ENCODE data around the gene KIAA1217.

The KIAA1217 gene

GRCh38 chr10:24414597-24414996 lies 205.7 kb downstream of the KIAA1217 start:
- no peak for DNase-seq (ENCODE audit: low spot score)
- Histone ChIP-seq H3K79me1 (ENCODE audit: low read depth, low read length) (no peaks in the 10 kb centered on the region), H3K27ac (replicated peaks; ENCODE audit: low read length) (no peak overlapping the region), H3K4me2 (ENCODE audit: insufficient read depth, low read length, poor library complexity, severe bottlenecking) (no peak overlapping the region), H4K8ac (ENCODE audit: low read depth, low read length) (no peak overlapping the region), H3K36me3 (replicated peaks in 1 of 2; ENCODE audit: control insufficient read depth in 2 of 2, insufficient read depth in 2 of 2, low read length in 2 of 2) (no peaks in the 10 kb centered on the region), H2BK12ac (ENCODE audit: low read length) (no peak overlapping the region), H2BK5ac (ENCODE audit: low read length) (no peak overlapping the region), H3K18ac (ENCODE audit: low read length) (no peak overlapping the region), H3K4me1 (ENCODE audit: control insufficient read depth in 2 of 2, insufficient read depth in 1 of 2, low read depth in 1 of 2, low read length in 2 of 2) (peaks cover 0 to 4% of the 10 kb centered on the region in 2 donors), H4K91ac (ENCODE audit: low read depth, low read length, poor library complexity) (no peak overlapping the region), H3K4ac (ENCODE audit: low read length) (no peak overlapping the region), H2BK15ac (ENCODE audit: low read length) (no peak overlapping the region), H3K9me3 (replicated peaks in 1 of 2; ENCODE audit: control insufficient read depth in 2 of 2, insufficient read depth in 1 of 2, low read depth in 1 of 2, low read length in 2 of 2) (peaks cover 0 to 5% of the 10 kb centered on the region in 2 donors), H3K23ac (ENCODE audit: low read depth, low read length, poor library complexity) (no peak overlapping the region), H2AK5ac (ENCODE audit: low read depth, low read length) (no peak overlapping the region), H2BK120ac (ENCODE audit: low read depth, low read length) (no peak overlapping the region), H3K14ac (ENCODE audit: low read length) (no peak overlapping the region), H2AFZ (ENCODE audit: low read length) (no peak overlapping the region), H3K9ac (ENCODE audit: low read depth, low read length, poor library complexity) (no peak overlapping the region), H3K27me3 (ENCODE audit: control insufficient read depth in 3 of 3, insufficient read depth in 3 of 3, low read depth in 1 of 3, low read length in 3 of 3) (no peaks in the 10 kb centered on the region), H3K4me3 (ENCODE audit: low read length in 2 of 2) (no peak overlapping the region)
- WGBS, 2 donors (ENCODE audit: extremely low coverage in 2 of 2, insufficient read length in 2 of 2, insufficient replicate concordance in 1 of 2): no CpG with 5 or more reads among the region's 6 CpGs

- peaks cover 0 to 5% of the 10 kb centered on the region in 2 donors for H3K9me3 ChIP-seq (replicated peaks in 1 of 2; ENCODE audit: control insufficient read depth in 2 of 2, insufficient read depth in 1 of 2, low read depth in 1 of 2, low read length in 2 of 2)
- no peak overlapping the region for H2BK120ac ChIP-seq (ENCODE audit: low read depth, low read length)
- no peak overlapping the region for H2BK15ac ChIP-seq (ENCODE audit: low read length)
- H3K4me1 ChIP-seq (ENCODE audit: control insufficient read depth in 2 of 2, insufficient read depth in 1 of 2, low read depth in 1 of 2, low read length in 2 of 2): peaks cover 0 to 4% of the 10 kb centered on the region in 2 donors
- H3K23ac ChIP-seq (ENCODE audit: low read depth, low read length, poor library complexity): no peak overlapping the region
- H3K4me3 ChIP-seq (ENCODE audit: low read length in 2 of 2): no peak overlapping the region
- H4K91ac ChIP-seq (ENCODE audit: low read depth, low read length, poor library complexity): no peak overlapping the region
- no peaks in the 10 kb centered on the region for H3K36me3 ChIP-seq (replicated peaks in 1 of 2; ENCODE audit: control insufficient read depth in 2 of 2, insufficient read depth in 2 of 2, low read length in 2 of 2)
- DNase-seq (ENCODE audit: low spot score): no peak
- H3K18ac ChIP-seq (ENCODE audit: low read length): no peak overlapping the region
- no CpG with 5 or more reads among the region's 5 CpGs for WGBS, 2 donors (ENCODE audit: extremely low coverage in 2 of 2, insufficient read length in 2 of 2, insufficient replicate concordance in 1 of 2)
- no peak overlapping the region for H4K8ac ChIP-seq (ENCODE audit: low read depth, low read length)
- H3K9ac ChIP-seq (ENCODE audit: low read depth, low read length, poor library complexity): peak overlapping the region; percentile 32
- H3K4me2 ChIP-seq (ENCODE audit: insufficient read depth, low read length, poor library complexity, severe bottlenecking): no peak overlapping the region
- H2AFZ ChIP-seq (ENCODE audit: low read length): no peak overlapping the region
- no peak overlapping the region for H3K4ac ChIP-seq (ENCODE audit: low read length)
- no peak overlapping the region for H3K14ac ChIP-seq (ENCODE audit: low read length)
- no peaks in the 10 kb centered on the region for H3K27me3 ChIP-seq (ENCODE audit: control insufficient read depth in 3 of 3, insufficient read depth in 3 of 3, low read depth in 1 of 3, low read length in 3 of 3)
- no peak overlapping the region for H2BK12ac ChIP-seq (ENCODE audit: low read length)
- no peak overlapping the region for H3K27ac ChIP-seq (replicated peaks; ENCODE audit: low read length)
- no peak overlapping the region for H2BK5ac ChIP-seq (ENCODE audit: low read length)
- H3K79me1 ChIP-seq (ENCODE audit: low read depth, low read length): no peaks in the 10 kb centered on the region
- H2AK5ac ChIP-seq (ENCODE audit: low read depth, low read length): no peak overlapping the region
Observed at GRCh38 chr10:24415455-24416125, 206.7 kb downstream of the KIAA1217 start.

- Histone ChIP-seq H2AK5ac (ENCODE audit: low read depth, low read length) (no peak overlapping the region), H2BK15ac (ENCODE audit: low read length) (no peak overlapping the region), H2BK5ac (ENCODE audit: low read length) (no peak overlapping the region), H3K14ac (ENCODE audit: low read length) (no peak overlapping the region), H3K4ac (ENCODE audit: low read length) (no peak overlapping the region), H4K91ac (ENCODE audit: low read depth, low read length, poor library complexity) (no peak overlapping the region), H3K79me1 (ENCODE audit: low read depth, low read length) (no peaks in the 10 kb centered on the region), H3K27me3 (ENCODE audit: control insufficient read depth in 3 of 3, insufficient read depth in 3 of 3, low read depth in 1 of 3, low read length in 3 of 3) (no peaks in the 10 kb centered on the region), H2BK12ac (ENCODE audit: low read length) (no peak overlapping the region), H3K36me3 (replicated peaks in 1 of 2; ENCODE audit: control insufficient read depth in 2 of 2, insufficient read depth in 2 of 2, low read length in 2 of 2) (no peaks in the 10 kb centered on the region), H3K4me3 (ENCODE audit: low read length in 2 of 2) (no peak overlapping the region), H3K9me3 (replicated peaks in 1 of 2; ENCODE audit: control insufficient read depth in 2 of 2, insufficient read depth in 1 of 2, low read depth in 1 of 2, low read length in 2 of 2) (peaks cover 0 to 5% of the 10 kb centered on the region in 2 donors), H3K4me2 (ENCODE audit: insufficient read depth, low read length, poor library complexity, severe bottlenecking) (no peak overlapping the region), H3K27ac (replicated peaks; ENCODE audit: low read length) (no peak overlapping the region), H4K8ac (ENCODE audit: low read depth, low read length) (no peak overlapping the region), H2AFZ (ENCODE audit: low read length) (no peak overlapping the region), H2BK120ac (ENCODE audit: low read depth, low read length) (no peak overlapping the region), H3K9ac (ENCODE audit: low read depth, low read length, poor library complexity) (no peak overlapping the region), H3K18ac (ENCODE audit: low read length) (no peak overlapping the region), H3K4me1 (ENCODE audit: control insufficient read depth in 2 of 2, insufficient read depth in 1 of 2, low read depth in 1 of 2, low read length in 2 of 2) (peaks cover 0 to 4% of the 10 kb centered on the region in 2 donors), H3K23ac (ENCODE audit: low read depth, low read length, poor library complexity) (no peak overlapping the region)
- no CpG with 5 or more reads among the region's 4 CpGs for WGBS, 2 donors (ENCODE audit: extremely low coverage in 2 of 2, insufficient read length in 2 of 2, insufficient replicate concordance in 1 of 2)
- no peak for DNase-seq (ENCODE audit: low spot score)
Observed at GRCh38 chr10:24416248-24416647, 207.3 kb downstream of the KIAA1217 start.

GRCh38 chr10:24417053-24417452 lies 208.1 kb downstream of the KIAA1217 start:
- Histone ChIP-seq H2BK12ac (ENCODE audit: low read length) (no peak overlapping the region), H3K18ac (ENCODE audit: low read length) (no peak overlapping the region), H4K8ac (ENCODE audit: low read depth, low read length) (no peak overlapping the region), H4K91ac (ENCODE audit: low read depth, low read length, poor library complexity) (no peak overlapping the region), H3K14ac (ENCODE audit: low read length) (no peak overlapping the region), H3K4ac (ENCODE audit: low read length) (no peak overlapping the region), H3K27me3 (ENCODE audit: control insufficient read depth in 3 of 3, insufficient read depth in 3 of 3, low read depth in 1 of 3, low read length in 3 of 3) (no peaks in the 10 kb centered on the region), H3K79me1 (ENCODE audit: low read depth, low read length) (no peaks in the 10 kb centered on the region), H3K9ac (ENCODE audit: low read depth, low read length, poor library complexity) (no peak overlapping the region), H3K4me3 (ENCODE audit: low read length in 2 of 2) (no peak overlapping the region), H3K36me3 (replicated peaks in 1 of 2; ENCODE audit: control insufficient read depth in 2 of 2, insufficient read depth in 2 of 2, low read length in 2 of 2) (no peaks in the 10 kb centered on the region), H2AK5ac (ENCODE audit: low read depth, low read length) (no peak overlapping the region), H3K23ac (ENCODE audit: low read depth, low read length, poor library complexity) (no peak overlapping the region), H2AFZ (ENCODE audit: low read length) (no peak overlapping the region), H3K27ac (replicated peaks; ENCODE audit: low read length) (no peak overlapping the region), H2BK5ac (ENCODE audit: low read length) (no peak overlapping the region), H2BK120ac (ENCODE audit: low read depth, low read length) (no peak overlapping the region), H2BK15ac (ENCODE audit: low read length) (no peak overlapping the region), H3K4me2 (ENCODE audit: insufficient read depth, low read length, poor library complexity, severe bottlenecking) (no peak overlapping the region), H3K4me1 (ENCODE audit: control insufficient read depth in 2 of 2, insufficient read depth in 1 of 2, low read depth in 1 of 2, low read length in 2 of 2) (peaks cover 0 to 4% of the 10 kb centered on the region in 2 donors), H3K9me3 (replicated peaks in 1 of 2; ENCODE audit: control insufficient read depth in 2 of 2, insufficient read depth in 1 of 2, low read depth in 1 of 2, low read length in 2 of 2) (peaks cover 0 to 5% of the 10 kb centered on the region in 2 donors)
- DNase-seq (ENCODE audit: low spot score): no peak
- no CpG with 5 or more reads among the region's 7 CpGs for WGBS, 2 donors (ENCODE audit: extremely low coverage in 2 of 2, insufficient read length in 2 of 2, insufficient replicate concordance in 1 of 2)

Data from neuronal stem cell (in vitro differentiated cells).